SK-N-SH (cell line): Measurements from ENCODE around the gene ARAP3. TPM values are rescaled to one million over a fixed set of nuclear protein-coding genes. Genes with fewer than 3 reads are reported as not detected.
A peak's percentile ranks its signal among the peaks of the same experiment; 100 is the strongest.

ENCODE experiments used
- CTCF ChIA-PET: fragments of 300-600, 350-600 bp; formaldehyde crosslinking; extraction: SDS; loops from one replicate; lab custom pipeline; 2021; lab: Yijun Ruan, JAX
- POLR2A ChIA-PET: fragments of 350-600 bp; sonication (Branson Sonifier 250); formaldehyde crosslinking; extraction: SDS; loops from one replicate; lab custom pipeline; 2020; ENCODE audit warnings: antibody characterized with exemption, inconsistent platforms; lab: Yijun Ruan, JAX
- DNase-seq: peaks from one replicate; pipeline ENCODE4 v3.0.0; 2012
- H2AFZ ChIP-seq: fragments of 200-600 bp; sonication (generic); 2 replicates; pipeline ENCODE4 v1.8.1; 2016; ENCODE audit warnings: antibody characterized with exemption, mild to moderate bottlenecking, low read depth
- H3F3A ChIP-seq: fragments of 200-600 bp; sonication (generic); replicated peaks from 2 replicates; pipeline ENCODE3; 2016; ENCODE audit warnings: antibody characterized with exemption, mild to moderate bottlenecking; ENCODE audit not compliant: insufficient read depth
- H3K27ac ChIP-seq, 2 experiments: fragments of 200-500 bp in 1 of 2; fragments of 200-600 bp in 1 of 2; sonication (Bioruptor generic) in 1 of 2; sonication (generic), shearing (Covaris generic) in 1 of 2; 2 replicates each; pipeline versions ENCODE4 v1.5.1 to v1.6.1; 2014 to 2016; ENCODE audit warnings: low read depth in 2 of 2, inconsistent platforms in 1 of 2, low read length in 1 of 2, mild to moderate bottlenecking in 1 of 2, mixed read lengths in 1 of 2
- H3K27me3 ChIP-seq: fragments of 200-600 bp; sonication (generic), shearing (Covaris generic); 2 replicates; pipeline ENCODE4 v1.6.1; 2016; ENCODE audit warnings: mixed run types; ENCODE audit not compliant: insufficient read depth
- H3K36me3 ChIP-seq, 2 experiments: fragments of 200-500 bp in 1 of 2; fragments of 200-600 bp in 1 of 2; sonication (Bioruptor generic) in 1 of 2; sonication (generic) in 1 of 2; replicated peaks in 1 of 2; 2 replicates each; pipeline versions ENCODE3 to v1.5.1; 2014 to 2016; ENCODE audit warnings: low read length in 1 of 2, mild to moderate bottlenecking in 1 of 2; ENCODE audit not compliant: insufficient read depth in 2 of 2, control insufficient read depth in 1 of 2
- H3K4me1 ChIP-seq, 2 experiments: fragments of 200-500 bp in 1 of 2; fragments of 200-600 bp in 1 of 2; sonication (Bioruptor generic) in 1 of 2; sonication (generic), shearing (Covaris generic) in 1 of 2; 2 replicates each; pipeline versions ENCODE4 v1.5.1 to v1.6.1; 2014 to 2016; ENCODE audit warnings: low read depth in 1 of 2, low read length in 1 of 2, mixed run types in 1 of 2; ENCODE audit not compliant: insufficient read depth in 2 of 2, control insufficient read depth in 1 of 2
- H3K4me2 ChIP-seq: fragments of 200-600 bp; sonication (generic), shearing (Covaris generic); 2 replicates; pipeline ENCODE4 v1.6.1; 2017; ENCODE audit warnings: mixed run types
- H3K4me3 ChIP-seq, 2 experiments: fragments of 200-500 bp in 1 of 2; fragments of 200-600 bp in 1 of 2; sonication (Bioruptor generic) in 1 of 2; sonication (generic), shearing (Covaris generic) in 1 of 2; 2 replicates each; pipeline versions ENCODE4 v1.5.1 to v1.8.1; 2014 to 2016; ENCODE audit warnings: low read depth in 2 of 2, inconsistent platforms in 1 of 2, low read length in 1 of 2, mild to moderate bottlenecking in 1 of 2, mixed read lengths in 1 of 2, moderate library complexity in 1 of 2
- H3K79me2 ChIP-seq: fragments of 200-600 bp; sonication (generic); 2 replicates; pipeline ENCODE4 v1.8.1; 2017; ENCODE audit warnings: mild to moderate bottlenecking; ENCODE audit not compliant: insufficient read depth
- H3K9ac ChIP-seq: fragments of 200-600 bp; sonication (generic); 2 replicates; pipeline ENCODE4 v1.6.1; 2017; ENCODE audit warnings: mixed run types
- H3K9me2 ChIP-seq: fragments of 200-600 bp; sonication (generic); 2 replicates; pipeline ENCODE4 v1.6.1; 2017; ENCODE audit warnings: mixed run types
- H3K9me3 ChIP-seq: fragments of 200-600 bp; sonication (generic); 2 replicates; pipeline ENCODE4 v1.6.1; 2017; ENCODE audit warnings: mixed run types, mild to moderate bottlenecking, moderate library complexity
- H4K20me1 ChIP-seq: fragments of 200-600 bp; sonication (generic); 2 replicates; pipeline ENCODE4 v1.6.1; 2017; ENCODE audit warnings: mild to moderate bottlenecking, mixed run types; ENCODE audit not compliant: insufficient read depth
- CHD2 ChIP-seq: fragments of 150-350 bp; IDR thresholded peaks from 2 replicates; pipeline ENCODE4 v1.6.1; 2018; ENCODE audit warnings: low read length; ENCODE audit not compliant: partially characterized antibody
- ELF1 ChIP-seq: IDR thresholded peaks from 2 replicates; pipeline ENCODE4 v1.4.0; 2012
- FOSL2 ChIP-seq: IDR thresholded peaks from 2 replicates; pipeline ENCODE4 v1.4.0; 2012; ENCODE audit warnings: low read depth, mild to moderate bottlenecking, moderate library complexity, borderline replicate concordance
- FOXM1 ChIP-seq: IDR thresholded peaks from 2 replicates; pipeline ENCODE4 v1.4.0; 2012; ENCODE audit warnings: low read depth, mild to moderate bottlenecking
- GABPA ChIP-seq: IDR thresholded peaks from 2 replicates; pipeline ENCODE4 v1.4.0; 2012; ENCODE audit warnings: low read depth, mild to moderate bottlenecking
- NRF1 ChIP-seq: IDR thresholded peaks from 2 replicates; pipeline ENCODE4 v1.6.1; 2012; ENCODE audit warnings: low read depth, mild to moderate bottlenecking, low read length
- RAD21 ChIP-seq: IDR thresholded peaks from 2 replicates; pipeline ENCODE4 v1.6.1; 2012; ENCODE audit warnings: mild to moderate bottlenecking, low read length
- RCOR1 ChIP-seq: fragments of 150-350 bp; IDR thresholded peaks from 2 replicates; pipeline ENCODE4 v1.6.1; 2017; ENCODE audit warnings: antibody characterized with exemption, low read length
- SIN3A ChIP-seq: IDR thresholded peaks from 2 replicates; pipeline ENCODE4 v1.6.1; 2012; ENCODE audit warnings: low read depth, mild to moderate bottlenecking, low read length, moderate library complexity, borderline replicate concordance
- TCF12 ChIP-seq: IDR thresholded peaks from 2 replicates; pipeline ENCODE4 v1.4.0; 2012
- TEAD4 ChIP-seq: IDR thresholded peaks from 2 replicates; pipeline ENCODE4 v1.4.0; 2012; ENCODE audit warnings: mild to moderate bottlenecking, borderline replicate concordance; ENCODE audit not compliant: insufficient read depth
- USF1 ChIP-seq: IDR thresholded peaks from 2 replicates; pipeline ENCODE4 v1.4.0; 2012; ENCODE audit warnings: low read depth, borderline replicate concordance
- ZBTB33 ChIP-seq: IDR thresholded peaks from 2 replicates; pipeline ENCODE4 v1.4.0; 2012; ENCODE audit warnings: low read depth, borderline replicate concordance
- WGBS: methylation state at CpG from one replicate; pipeline ENCODE4 v1.1.6; 2017; ENCODE audit warnings: low lambda C conversion rate; 5-methylcytosine and 5-hydroxymethylcytosine counted together
- polyA plus RNA-seq, 3 experiments: library from polyadenylated mRNA; depleted of rRNA; stranded (reverse); fragments of >200 nt; gene quantifications; 2 replicates each; pipeline ENCODE4 v1.2.3, GENCODE V29; 2012
- TF ChIP-seq, protein P1 (sequence below): IDR thresholded peaks from 2 replicates; pipeline ENCODE4 v1.6.1; 2012; ENCODE audit warnings: mild to moderate bottlenecking, low read depth, low read length, moderate library complexity
- TF ChIP-seq, protein P2 (sequence below): IDR thresholded peaks from 2 replicates; pipeline ENCODE4 v1.4.0; 2012; ENCODE audit warnings: low read depth
- TF ChIP-seq, protein P3 (sequence below): IDR thresholded peaks from 2 replicates; pipeline ENCODE4; 2012
- TF ChIP-seq, protein P4 (sequence below): fragments of 150-350 bp; IDR thresholded peaks from 2 replicates; pipeline ENCODE4 v1.6.1; 2016; ENCODE audit warnings: mild to moderate bottlenecking, low read depth, low read length

ARAP3 gene
- polyA plus RNA-seq, 1 of the 3 experiments (the other 2 are of a cell fraction) = 6.5 TPM

- H3K4me2 ChIP-seq = peak overlapping the region; percentile 66; the same call in 1 of the 2 replicates
- POLR2A ChIA-PET = interaction anchor here (0.7 kb wide), 1 partner anchor 54 kb away, joined by 4 read pairs; no protein-coding TSS in a partner anchor
Observed at GRCh38 chr5:141701360-141702119, 19.5 kb upstream of the ARAP3 start.

GRCh38 chr5:141697586-141697985, 15.6 kb upstream of the ARAP3 start:
- H3K4me3 ChIP-seq = no peak overlapping the region
- H3K79me2 ChIP-seq = no peaks in the 10 kb centered on the region
- POLR2A ChIA-PET = no interaction called here
- 44% methylated on average over 3 of the region's 3 CpGs for WGBS
- H3F3A ChIP-seq = no peaks in the 10 kb centered on the region
- peaks cover 50% of the 10 kb centered on the region for H3K27me3 ChIP-seq
- H3K4me2 ChIP-seq = no peak overlapping the region
- H3K9me3 ChIP-seq = no peaks in the 10 kb centered on the region
- no peak for DNase-seq
- no peak overlapping the region for H2AFZ ChIP-seq
- H4K20me1 ChIP-seq = no peaks in the 10 kb centered on the region
- no peak overlapping the region for H3K9ac ChIP-seq
- no peaks in the 10 kb centered on the region for H3K9me2 ChIP-seq
- no peak overlapping the region for H3K27ac ChIP-seq
- CTCF ChIA-PET = interaction anchor here (2.4 to 16.8 kb wide), 4 partner anchors 33 to 264 kb away, joined by 9 to 451 read pairs (median 386); partner anchors contain the start of genes PCDH1 and PCDH12
- no peaks in the 10 kb centered on the region for H3K36me3 ChIP-seq
- H3K4me1 ChIP-seq = peaks cover 0 to 31% of the 10 kb centered on the region in 2 experiments; a peak in 2 of 4 replicates
- TF ChIP-seq, protein P1, sequence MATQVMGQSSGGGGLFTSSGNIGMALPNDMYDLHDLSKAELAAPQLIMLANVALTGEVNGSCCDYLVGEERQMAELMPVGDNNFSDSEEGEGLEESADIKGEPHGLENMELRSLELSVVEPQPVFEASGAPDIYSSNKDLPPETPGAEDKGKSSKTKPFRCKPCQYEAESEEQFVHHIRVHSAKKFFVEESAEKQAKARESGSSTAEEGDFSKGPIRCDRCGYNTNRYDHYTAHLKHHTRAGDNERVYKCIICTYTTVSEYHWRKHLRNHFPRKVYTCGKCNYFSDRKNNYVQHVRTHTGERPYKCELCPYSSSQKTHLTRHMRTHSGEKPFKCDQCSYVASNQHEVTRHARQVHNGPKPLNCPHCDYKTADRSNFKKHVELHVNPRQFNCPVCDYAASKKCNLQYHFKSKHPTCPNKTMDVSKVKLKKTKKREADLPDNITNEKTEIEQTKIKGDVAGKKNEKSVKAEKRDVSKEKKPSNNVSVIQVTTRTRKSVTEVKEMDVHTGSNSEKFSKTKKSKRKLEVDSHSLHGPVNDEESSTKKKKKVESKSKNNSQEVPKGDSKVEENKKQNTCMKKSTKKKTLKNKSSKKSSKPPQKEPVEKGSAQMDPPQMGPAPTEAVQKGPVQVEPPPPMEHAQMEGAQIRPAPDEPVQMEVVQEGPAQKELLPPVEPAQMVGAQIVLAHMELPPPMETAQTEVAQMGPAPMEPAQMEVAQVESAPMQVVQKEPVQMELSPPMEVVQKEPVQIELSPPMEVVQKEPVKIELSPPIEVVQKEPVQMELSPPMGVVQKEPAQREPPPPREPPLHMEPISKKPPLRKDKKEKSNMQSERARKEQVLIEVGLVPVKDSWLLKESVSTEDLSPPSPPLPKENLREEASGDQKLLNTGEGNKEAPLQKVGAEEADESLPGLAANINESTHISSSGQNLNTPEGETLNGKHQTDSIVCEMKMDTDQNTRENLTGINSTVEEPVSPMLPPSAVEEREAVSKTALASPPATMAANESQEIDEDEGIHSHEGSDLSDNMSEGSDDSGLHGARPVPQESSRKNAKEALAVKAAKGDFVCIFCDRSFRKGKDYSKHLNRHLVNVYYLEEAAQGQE = no peak
- TF ChIP-seq, protein P2, sequence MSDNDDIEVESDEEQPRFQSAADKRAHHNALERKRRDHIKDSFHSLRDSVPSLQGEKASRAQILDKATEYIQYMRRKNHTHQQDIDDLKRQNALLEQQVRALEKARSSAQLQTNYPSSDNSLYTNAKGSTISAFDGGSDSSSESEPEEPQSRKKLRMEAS = no peak
- TF ChIP-seq RCOR1 = no peak
- no peak for TF ChIP-seq TCF12
- no peak for TF ChIP-seq TEAD4
- no peak for TF ChIP-seq SIN3A
- TF ChIP-seq RAD21 = no peak
- TF ChIP-seq, protein P3, sequence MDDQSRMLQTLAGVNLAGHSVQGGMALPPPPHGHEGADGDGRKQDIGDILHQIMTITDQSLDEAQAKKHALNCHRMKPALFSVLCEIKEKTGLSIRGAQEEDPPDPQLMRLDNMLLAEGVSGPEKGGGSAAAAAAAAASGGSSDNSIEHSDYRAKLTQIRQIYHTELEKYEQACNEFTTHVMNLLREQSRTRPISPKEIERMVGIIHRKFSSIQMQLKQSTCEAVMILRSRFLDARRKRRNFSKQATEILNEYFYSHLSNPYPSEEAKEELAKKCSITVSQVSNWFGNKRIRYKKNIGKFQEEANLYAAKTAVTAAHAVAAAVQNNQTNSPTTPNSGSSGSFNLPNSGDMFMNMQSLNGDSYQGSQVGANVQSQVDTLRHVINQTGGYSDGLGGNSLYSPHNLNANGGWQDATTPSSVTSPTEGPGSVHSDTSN = no peak
- TF ChIP-seq NRF1 = no peak
- TF ChIP-seq GABPA = no peak
- TF ChIP-seq, protein P4, sequence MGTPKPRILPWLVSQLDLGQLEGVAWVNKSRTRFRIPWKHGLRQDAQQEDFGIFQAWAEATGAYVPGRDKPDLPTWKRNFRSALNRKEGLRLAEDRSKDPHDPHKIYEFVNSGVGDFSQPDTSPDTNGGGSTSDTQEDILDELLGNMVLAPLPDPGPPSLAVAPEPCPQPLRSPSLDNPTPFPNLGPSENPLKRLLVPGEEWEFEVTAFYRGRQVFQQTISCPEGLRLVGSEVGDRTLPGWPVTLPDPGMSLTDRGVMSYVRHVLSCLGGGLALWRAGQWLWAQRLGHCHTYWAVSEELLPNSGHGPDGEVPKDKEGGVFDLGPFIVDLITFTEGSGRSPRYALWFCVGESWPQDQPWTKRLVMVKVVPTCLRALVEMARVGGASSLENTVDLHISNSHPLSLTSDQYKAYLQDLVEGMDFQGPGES = no peak
- TF ChIP-seq FOSL2 = no peak
- TF ChIP-seq CHD2 = no peak
- TF ChIP-seq ZBTB33 = no peak
- TF ChIP-seq ELF1 = no peak
- TF ChIP-seq FOXM1 = no peak
- TF ChIP-seq USF1 = no peak

More at GRCh38 chr5:141701360-141702119, 19.5 kb upstream of the ARAP3 start:
- TF ChIP-seq FOSL2 = no peak
- peaks cover 70% of the 10 kb centered on the region for H3K27me3 ChIP-seq
- no peaks in the 10 kb centered on the region for H3F3A ChIP-seq
- no peaks in the 10 kb centered on the region for H4K20me1 ChIP-seq
- CTCF ChIA-PET = interaction anchor here (0.6 to 16.8 kb wide), 49 partner anchors 9 to 270 kb away, joined by 3 to 451 read pairs (median 4); partner anchors contain the start of genes PCDH1, PCDH12 and RNF14
- no peaks in the 10 kb centered on the region for H3K36me3 ChIP-seq
- H3K9me3 ChIP-seq = no peaks in the 10 kb centered on the region
- H3K4me1 ChIP-seq = peaks cover 0 to 14% of the 10 kb centered on the region in 2 experiments; a peak in 1 of 4 replicates
- no peak overlapping the region for H2AFZ ChIP-seq
- no peak overlapping the region for H3K27ac ChIP-seq
- H3K4me3 ChIP-seq = peak overlapping the region in 1 of 2 experiments; percentile 46; a peak in 1 of 4 replicates
- H3K9me2 ChIP-seq = no peaks in the 10 kb centered on the region
- no peak overlapping the region for H3K9ac ChIP-seq
- H3K79me2 ChIP-seq = no peaks in the 10 kb centered on the region
- no peak for DNase-seq
- 61% methylated on average over 15 of the region's 16 CpGs for WGBS
